Pancreas (tissue), 10 donors: ENCODE results near the gene TDRD7. TPM values are rescaled to one million over a fixed set of nuclear protein-coding genes. Genes with fewer than 3 reads are reported as not detected.

Experiments
- ATAC-seq, 4 donors: fragments of 200-7000 bp; cut with Tn5 transposase; one replicate each; pipeline versions ENCODE4 v1.8.0 to v1.9.1; 2020; ENCODE audit warnings: mild to moderate bottlenecking in 4 of 4, moderate library complexity in 4 of 4
- DNase-seq, 6 donors: peaks; one replicate each; pipeline ENCODE4 v3.0.0-alpha.2; 2020
- FAIRE-seq: peaks from 2 replicates; lab custom pipeline; 2012; peaks lifted over from hg19 to GRCh38; lab: Jason Lieb, UNC
- H3K27ac ChIP-seq, 4 donors: fragments of 200-600 bp; sonication (generic); 1 replicate in 3 of 4; 2 replicates in 1 of 4; pipeline versions ENCODE4 v1.5.0 to v1.8.0; 2020
- H3K27me3 ChIP-seq, 4 donors: fragments of 200-600 bp; one replicate each; pipeline ENCODE4 v1.8.0; 2021
- H3K36me3 ChIP-seq, 3 donors: fragments of 200-600 bp; sonication (generic) in 1 of 3; one replicate each; pipeline versions ENCODE4 v1.5.0 to v1.8.0; 2020 to 2021
- H3K4me1 ChIP-seq, 3 donors: fragments of 200-600 bp; one replicate each; pipeline ENCODE4 v1.8.0; 2021
- H3K4me3 ChIP-seq, 4 donors: fragments of 200-600 bp; sonication (generic) in 2 of 4; one replicate each; pipeline versions ENCODE4 v1.5.0 to v1.8.0; 2020 to 2021
- H3K9me3 ChIP-seq, 4 donors: fragments of 200-600 bp; one replicate each; pipeline ENCODE4 v1.8.0; 2021
- CTCF ChIP-seq, 4 donors: fragments of 200-600 bp; sonication (generic) in 3 of 4; IDR thresholded peaks; one replicate each; pipeline versions ENCODE4 v1.5.0 to v1.8.0; 2021; ENCODE audit warnings: antibody characterized with exemption in 4 of 4
- WGBS, 2 donors: extraction: QIAGEN DNeasy Blood & Tissue Kit; methylation state at CpG; one replicate each; pipeline ENCODE4 v1.1.7; 2013; 5-methylcytosine and 5-hydroxymethylcytosine counted together
- intact Hi-C, 3 donors: fragments of 100-400 bp; cut with DNase I; formaldehyde crosslinking; loops; one replicate each; pipeline versions ENCODE4 v1.11.1 to v1.14.2; 2022
- polyA plus RNA-seq, 2 donors: library from polyadenylated mRNA; stranded (reverse); fragments of 200-250 nt; gene quantifications; one replicate each; pipeline ENCODE4 v1.2.3, GENCODE V29; 2013
- total RNA-seq, 6 donors: library from RNA; stranded (reverse); fragmentation: NEBNext Ultra II Directional in 4 of 6; extraction: Animal tissue kit (Norgen Biotek cat#: 25700) in 4 of 6; gene quantifications; one replicate each; pipeline versions ENCODE4 v1.2.1 to v1.2.4, GENCODE V29; 2021 to 2023
- donor health status: healthy with polysubstance abuse.
- donor health status: DM: no; HTN: no; CAD: no; lungs with moderate emphysema.
- donor health status: DM: no; HTN: no; CAD: no.
- donor health status: control.
- donor health status: control.
- donor health status: Bipolar disorder and iron deficiency.
- donor health status: DM: yes; HTN: yes; CAD: no.
- donor health status: DM: no; HTN: no; CAD: no.
- donor health status: DM: no; HTN: no; CAD: no.
- donor health status: DM: yes; HTN: yes; CAD: no.

Gene TDRD7
- total and polyA plus RNA-seq, 8 donors = 3.4 to 9.5 (median 4.7) TPM

GRCh38 chr9:97462159-97462558 lies 50.3 kb downstream of the TDRD7 start:
- H3K36me3 ChIP-seq = peaks cover 0 to 11% (median 0%) of the 10 kb centered on the region in 3 donors
- 79 to 81% methylated on average over 3 of the region's 3 CpGs for WGBS, 2 donors
- no peaks in the 10 kb centered on the region for H3K9me3 ChIP-seq
- ATAC-seq (no peak), FAIRE-seq (no peak), DNase-seq (no peak)
- no peaks in the 10 kb centered on the region for H3K27me3 ChIP-seq
- TF ChIP-seq CTCF (IDR thresholded peaks at IDR 0.05) = no peak
- intact Hi-C loops = loop anchor here in 1 of 3 donors (10.0 kb wide), 1 partner anchor 133 kb away; no protein-coding TSS in a partner anchor
- no peak overlapping the region for H3K27ac ChIP-seq
- no peaks in the 10 kb centered on the region for H3K4me1 ChIP-seq
- H3K4me3 ChIP-seq = no peak overlapping the region

- FAIRE-seq = no peak
- Histone ChIP-seq H3K4me1 (no peaks in the 10 kb centered on the region), H3K36me3 (peaks cover 0 to 11% (median 0%) of the 10 kb centered on the region in 3 donors), H3K4me3 (no peak overlapping the region), H3K27ac (no peak overlapping the region), H3K9me3 (no peaks in the 10 kb centered on the region), H3K27me3 (no peaks in the 10 kb centered on the region)
- intact Hi-C loops = loop anchor here in 1 of 3 donors (10.0 kb wide), 1 partner anchor 132 kb away; no protein-coding TSS in a partner anchor
- 87 to 96% methylated on average over 1 of the region's 1 CpG for WGBS, 2 donors
- DNase-seq = no peak
- ATAC-seq = no peak
- no peak for TF ChIP-seq CTCF (IDR thresholded peaks at IDR 0.05)
Measured at GRCh38 chr9:97462914-97463313, 51.0 kb downstream of the TDRD7 start.

GRCh38 chr9:97468658-97469448 lies 57.0 kb downstream of the TDRD7 start:
- Histone ChIP-seq H3K4me3 (no peak overlapping the region), H3K36me3 (peaks cover 0 to 11% (median 0%) of the 10 kb centered on the region in 3 donors), H3K9me3 (no peaks in the 10 kb centered on the region), H3K27ac (no peak overlapping the region), H3K4me1 (peaks cover 0 to 4% (median 0%) of the 10 kb centered on the region in 3 donors), H3K27me3 (no peaks in the 10 kb centered on the region)
- no peak for FAIRE-seq
- WGBS, 2 donors = 65 to 68% methylated on average over 4 of the region's 4 CpGs
- intact Hi-C loops = loop anchor here (5.0 to 10.0 kb wide), 2 partner anchors 126 to 128 kb away; no protein-coding TSS in a partner anchor
- peak; percentile 98 to 100 (median 100) for ATAC-seq
- TF ChIP-seq CTCF (IDR thresholded peaks at IDR 0.05) = peak; percentile 55 to 77 (median 66)
- DNase-seq = peak; percentile 67 to 87 (median 68)

GRCh38 chr9:97470076-97470475 lies 58.2 kb downstream of the TDRD7 start:
- DNase-seq = no peak
- no peak overlapping the region for H3K27ac ChIP-seq
- TF ChIP-seq CTCF (IDR thresholded peaks at IDR 0.05) = no peak
- peaks cover 0 to 12% (median 0%) of the 10 kb centered on the region in 3 donors for H3K36me3 ChIP-seq
- H3K4me3 ChIP-seq = no peak overlapping the region
- peak in 2 of 4 donors; percentile 31 to 53 for ATAC-seq
- intact Hi-C loops = no loop called here
- 64 to 66% methylated on average over 2 of the region's 2 CpGs for WGBS, 2 donors
- no peak for FAIRE-seq
- H3K9me3 ChIP-seq = no peaks in the 10 kb centered on the region
- no peaks in the 10 kb centered on the region for H3K27me3 ChIP-seq
- H3K4me1 ChIP-seq = peaks cover 0 to 4% (median 0%) of the 10 kb centered on the region in 3 donors
